K562 (cell line): Measurements from ENCODE around the gene DMXL1. TPM values are rescaled to one million over a fixed set of nuclear protein-coding genes. Genes with fewer than 3 reads are reported as not detected.

Source experiments
- ATAC-seq: fragments of 200-7000 bp; cut with Tn5 transposase; 3 replicates; pipeline ENCODE4 v1.9.1; 2020; ENCODE audit warnings: moderate library complexity
- BruUV-seq: library from RNA; stranded (reverse); fragments of 400-500 nt; replicated peaks from 2 replicates; lab custom pipeline; 2021; lab: Mats Ljungman, UMichigan
- CTCF ChIA-PET: fragments of 300-600 bp; formaldehyde crosslinking; extraction: SDS; loops from one replicate; lab custom pipeline; 2021; ENCODE audit warnings: low intra/inter-chr PET ratio; lab: Yijun Ruan, JAX
- POLR2A ChIA-PET: fragments of 300-600, 350-650 bp; sonication (Branson Sonifier 250); formaldehyde crosslinking; extraction: SDS; loops from one replicate; lab custom pipeline; 2021; ENCODE audit warnings: antibody characterized with exemption, inconsistent platforms; lab: Yijun Ruan, JAX
- DNase-seq, 4 experiments: peaks; one replicate each; pipeline versions ENCODE4 v3.0.0 to v3.0.0-alpha.2; 2011 to 2018; ENCODE audit warnings: low spot score in 3 of 4, mixed read lengths in 3 of 4; ENCODE audit errors: extremely low read depth in 1 of 4
- FAIRE-seq: peaks from 2 replicates; lab custom pipeline; 2011; peaks lifted over from hg19 to GRCh38; lab: Jason Lieb, UNC
- H2AFZ ChIP-seq: 2 replicates; pipeline ENCODE4 v1.6.0; 2011; ENCODE audit warnings: low read depth, low read length, control low read depth, inconsistent platforms
- H3K27ac ChIP-seq: fragments of 200-600 bp; 3 replicates; pipeline ENCODE4 v1.8.0; 2011; ENCODE audit warnings: low read depth, mild to moderate bottlenecking, control low read depth, inconsistent platforms, low read length, moderate library complexity, mixed read lengths; ENCODE audit errors: extremely low read depth
- H3K27me3 ChIP-seq, 2 experiments: fragments of 300-600 bp in 1 of 2; 2 replicates in 1 of 2; 3 replicates in 1 of 2; pipeline versions ENCODE4 v1.6.0 to v1.8.0; 2011; ENCODE audit warnings: inconsistent platforms in 2 of 2, low read length in 2 of 2, mild to moderate bottlenecking in 1 of 2, mixed read lengths in 1 of 2, moderate library complexity in 1 of 2; ENCODE audit not compliant: control insufficient read depth in 2 of 2, insufficient read depth in 2 of 2
- H3K36me3 ChIP-seq: fragments of 300-600 bp; 3 replicates; pipeline ENCODE4 v1.8.0; 2011; ENCODE audit warnings: mild to moderate bottlenecking, low read length, inconsistent platforms; ENCODE audit not compliant: control insufficient read depth, insufficient read depth
- H3K4me1 ChIP-seq, 2 experiments: fragments of 200-600 bp in 1 of 2; replicated peaks in 1 of 2; 2 replicates in 1 of 2; 3 replicates in 1 of 2; pipeline versions ENCODE4 v1.5.1 to v1.8.0; 2011; ENCODE audit warnings: inconsistent platforms in 2 of 2, low read length in 2 of 2, mild to moderate bottlenecking in 1 of 2, mixed read lengths in 1 of 2, moderate library complexity in 1 of 2; ENCODE audit not compliant: control insufficient read depth in 2 of 2, insufficient read depth in 2 of 2
- H3K4me2 ChIP-seq: 2 replicates; pipeline ENCODE4 v1.6.1; 2011; ENCODE audit warnings: low read length, control low read depth, inconsistent platforms, mixed read lengths; ENCODE audit not compliant: insufficient read depth
- H3K4me3 ChIP-seq: fragments of 200-600 bp; sonication (generic), shearing (Covaris generic); 2 replicates; pipeline ENCODE4 v1.5.1; 2016; ENCODE audit warnings: control low read depth, inconsistent platforms
- H3K79me2 ChIP-seq: fragments of 200-600 bp; 3 replicates; pipeline ENCODE4 v1.8.0; 2011; ENCODE audit warnings: low read length, inconsistent platforms; ENCODE audit not compliant: control insufficient read depth, insufficient read depth
- H3K9ac ChIP-seq, 2 experiments: 2 replicates each; pipeline versions ENCODE4 v1.6.0 to v1.6.1; 2011; ENCODE audit warnings: low read depth in 2 of 2, low read length in 2 of 2, control low read depth in 1 of 2, inconsistent platforms in 1 of 2, mild to moderate bottlenecking in 1 of 2, mixed read lengths in 1 of 2; ENCODE audit not compliant: insufficient read depth in 1 of 2
- H3K9me1 ChIP-seq: one replicate; pipeline ENCODE4 v1.6.0; 2011; ENCODE audit warnings: inconsistent platforms, mild to moderate bottlenecking, low read length, moderate library complexity; ENCODE audit not compliant: control insufficient read depth, insufficient read depth
- H3K9me3 ChIP-seq: replicated peaks from 2 replicates; pipeline ENCODE4 v1.5.1; 2011; ENCODE audit warnings: low read depth, low read length, inconsistent platforms; ENCODE audit not compliant: control insufficient read depth, insufficient read depth
- H4K20me1 ChIP-seq: replicated peaks from 2 replicates; pipeline ENCODE4 v1.6.1; 2011; ENCODE audit warnings: low read length, inconsistent platforms, mixed read lengths; ENCODE audit not compliant: control insufficient read depth, insufficient read depth
- CREB1 ChIP-seq, 2 experiments: sonication (generic) in 1 of 2; formaldehyde crosslinking in 1 of 2; IDR thresholded peaks; 2 replicates each; pipeline versions ENCODE4 v1.6.1 to v1.8.0; 2012 to 2022; ENCODE audit warnings: inconsistent platforms in 1 of 2, mild to moderate bottlenecking in 1 of 2, missing genetic modification reagents in 1 of 2, moderate library complexity in 1 of 2
- FOXJ2 ChIP-seq: fragments of 200-800 bp; sonication (Bioruptor generic); IDR thresholded peaks from 2 replicates; pipeline ENCODE4 v1.6.1; 2016; ENCODE audit warnings: missing genetic modification characterization, missing compliant biosample characterization
- HCFC1 ChIP-seq: IDR thresholded peaks from 2 replicates; pipeline ENCODE4 v1.6.1; 2012; ENCODE audit warnings: low read depth, low read length, improper control_type of control experiment
- NR2C1 ChIP-seq, 2 experiments: fragments of 450-650 bp; IDR thresholded peaks; 2 replicates each; pipeline ENCODE4 v1.6.1; 2017; ENCODE audit warnings: mild to moderate bottlenecking in 2 of 2, antibody characterized with exemption in 1 of 2, inconsistent platforms in 1 of 2, missing compliant biosample characterization in 1 of 2, missing genetic modification characterization in 1 of 2
- SMARCB1 ChIP-seq: IDR thresholded peaks from 2 replicates; pipeline ENCODE4 v1.6.1; 2011; ENCODE audit warnings: improper control_type of control experiment, low read depth; ENCODE audit not compliant: insufficient read length
- SRSF7 ChIP-seq: fragments of 200-400 bp; formaldehyde crosslinking; optimal IDR thresholded peaks from 2 replicates; pipeline ENCODE3; 2017; ENCODE audit warnings: mild to moderate bottlenecking, low read depth, low read length
- USF1 ChIP-seq: sonication (generic); formaldehyde crosslinking; IDR thresholded peaks from 2 replicates; pipeline ENCODE4 v1.9.0; 2022; ENCODE audit warnings: mild to moderate bottlenecking, missing genetic modification reagents
- ZNF311 ChIP-seq: fragments of 250-450 bp; sonication (Bioruptor Pico); IDR thresholded peaks from 2 replicates; pipeline ENCODE4 v1.4.0; 2020; ENCODE audit warnings: mild to moderate bottlenecking, moderate library complexity
- in situ Hi-C: fragments of 300-500 bp; cut with MboI; formaldehyde crosslinking; loops from 4 replicates; pipeline ENCODE4 v1.15.0; 2018; ENCODE audit warnings: inconsistent platforms, mixed read lengths
- intact Hi-C: fragments of 100-400 bp; cut with micrococcal nuclease; formaldehyde crosslinking; loops from 2 replicates; pipeline ENCODE4 v1.14.2; 2022
- polyA plus RNA-seq, 8 experiments: library from polyadenylated mRNA; depleted of rRNA in 4 of 8; stranded (reverse) in 5 of 8; unstranded in 3 of 8; fragments of >200 nt; fragmentation: Nextera tagmentation in 2 of 8; fragmentation: Illumina TruSeq in 1 of 8; extraction: Ambion mirVana in 2 of 8; extraction: Trizol in 1 of 8; gene quantifications; 2 replicates each; pipeline versions ENCODE4 v1.2.1 to v1.2.3, GENCODE V29; 2011 to 2014; ENCODE audit warnings: inconsistent platforms in 1 of 8, missing spikeins in 1 of 8
- total RNA-seq, 7 experiments: library from RNA; depleted of rRNA in 6 of 7; stranded (reverse); fragments of >200 nt in 6 of 7; fragmentation: Illumina TruSeq in 2 of 7; extraction: Trizol in 2 of 7; gene quantifications; 2 replicates each; pipeline versions ENCODE4 v1.2.1 to v1.2.3, GENCODE V29; 2011 to 2021; ENCODE audit warnings: low replicate concordance in 1 of 7

DMXL1 gene
- total and polyA plus RNA-seq, 9 of the 15 experiments (the other 6 are each of a cell fraction or from before 2014, with no cell fraction given), result 8.3 to 40.3 (median 30.6) TPM

DNA sequence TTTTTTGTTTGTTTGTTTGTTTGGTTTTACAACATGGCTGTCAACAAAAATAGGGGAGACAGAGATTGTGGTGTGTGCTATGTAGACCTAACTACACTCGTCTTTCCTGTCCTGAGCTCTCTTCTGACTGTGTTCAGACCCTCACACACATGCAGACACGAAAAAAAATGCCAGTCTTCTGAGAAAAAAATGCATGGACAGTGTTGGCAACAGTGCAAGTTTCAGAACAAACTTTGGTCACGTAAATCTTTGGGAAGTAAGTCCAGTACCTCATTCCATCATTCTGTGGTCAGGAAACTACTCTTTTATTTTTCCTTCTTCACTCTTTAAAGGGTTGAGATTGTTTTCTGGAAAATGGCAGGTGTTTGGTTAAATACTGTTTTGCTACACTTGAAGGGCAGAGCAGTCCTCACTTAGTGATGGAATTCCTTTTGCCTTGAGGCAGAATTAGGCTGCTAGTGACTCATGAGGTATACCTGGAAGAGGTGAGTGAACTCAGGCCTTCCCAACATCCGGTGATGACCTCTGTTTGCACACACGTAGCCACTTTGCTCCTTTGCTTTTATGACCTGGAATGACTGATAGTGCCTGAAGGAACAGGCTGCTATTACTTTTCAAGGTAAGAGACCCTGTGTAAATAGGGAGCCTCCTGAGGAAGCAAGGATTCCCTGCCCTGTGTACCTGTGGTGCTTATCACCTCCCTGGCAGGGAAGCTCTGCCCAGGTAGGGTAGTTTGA is 203.3 kb downstream of the DMXL1 start (continued):
- TF ChIP-seq NR2C1 (IDR thresholded peaks at IDR 0.05) (no peak), NR2C1 (tag; IDR thresholded peaks at IDR 0.05) (no peak), FOXJ2 (tag) (no peak), SRSF7 (no peak), CREB1 (IDR thresholded peaks at IDR 0.05) (no peak), CREB1 (CRISPR knock-in tag; IDR thresholded peaks at IDR 0.05) (no peak), ZNF311 (CRISPR knock-in tag) (no peak)

GRCh38 chr5:119274767-119275130 is 203.9 kb downstream of the DMXL1 start:
- Histone ChIP-seq H3K27me3 (no peaks in the 10 kb centered on the region), H3K4me1 (peaks cover 13 to 41% of the 10 kb centered on the region in 2 experiments; a peak in 4 of 5 replicates), H3K79me2 (peaks cover 92% of the 10 kb centered on the region), H3K4me3 (no peak overlapping the region), H3K4me2 (no peak overlapping the region)
- POLR2A ChIA-PET, result interaction anchor here (1.0 kb wide), 1 partner anchor 56 kb away, joined by 3 read pairs; no protein-coding TSS in a partner anchor
- DNase-seq (no peak), ATAC-seq (no peak)
- TF ChIP-seq HCFC1 (no peak), SMARCB1 (no peak), USF1 (CRISPR knock-in tag) (no peak)
- TF ChIP-seq, all 486 proteins: peak for 0
- CTCF ChIA-PET, result interaction anchor here (0.5 kb wide), 1 partner anchor 1122 kb away, joined by 3 read pairs; no protein-coding TSS in a partner anchor
- intact Hi-C loops (loop anchor here (5.0 kb wide), 1 partner anchor 33 kb away; no protein-coding TSS in a partner anchor), in situ Hi-C loops (no loop called here)
- FAIRE-seq, result no peak
- Histone ChIP-seq H4K20me1 (no peaks in the 10 kb centered on the region), H3K36me3 (peaks cover 14% of the 10 kb centered on the region; the same call in 2 of the 3 replicates), H3K9ac (no peak overlapping the region), H3K9me1 (no peaks in the 10 kb centered on the region), H2AFZ (no peak overlapping the region), H3K9me3 (no peaks in the 10 kb centered on the region), H3K27ac (no peak overlapping the region)
- BruUV-seq, result no TSS peak
